T-cell (primary cell): ENCODE measurements around the gene VDAC1. TPM values are rescaled to one million over a fixed set of nuclear protein-coding genes. Genes with fewer than 3 reads are reported as not detected.
"Not testable (repeated sequence)": the region's sequence is repeated elsewhere in the genome, so short reads cannot be mapped to it uniquely, and the experiment has no call there.

ENCODE experiments used
- ATAC-seq, 4 experiments: fragments of 200-7000 bp in 3 of 4; fragments of 150-1000 bp in 1 of 4; cut with Tn5 transposase; replicated peaks in 1 of 4; 1 replicate in 3 of 4; 2 replicates in 1 of 4; pipeline ENCODE4 v1.10.0; 2021; ENCODE audit warnings: moderate library complexity in 3 of 4, mild to moderate bottlenecking in 2 of 4, moderate number of reproducible peaks in 1 of 4
- CTCF ChIA-PET, 2 donors: fragments of 300-600 bp; sonication (Branson Sonifier 250); formaldehyde crosslinking; loops; one replicate each; lab custom pipeline; 2022; ENCODE audit warnings: antibody characterized with exemption in 2 of 2; lab: Charles Lee
- POLR2A ChIA-PET, 2 donors: fragments of 300-600 bp; sonication (Branson Sonifier 250); formaldehyde crosslinking; loops; one replicate each; lab custom pipeline; 2022; ENCODE audit warnings: antibody characterized with exemption in 2 of 2; lab: Charles Lee
- DNase-seq, 35 experiments: peaks; one replicate each; pipeline versions ENCODE4 v3.0.0 to v3.0.0-alpha.2; 2013 to 2023
- H3K27ac ChIP-seq: one replicate; pipeline ENCODE4 v1.5.1; 2013; ENCODE audit warnings: low read length
- H3K27me3 ChIP-seq, 2 experiments: replicated peaks in 1 of 2; 1 replicate in 1 of 2; 2 replicates in 1 of 2; pipeline versions ENCODE4 v1.6.1 to v1.7.0; 2013; ENCODE audit warnings: low read length in 1 of 2, mixed read lengths in 1 of 2; ENCODE audit not compliant: control insufficient read depth in 2 of 2, insufficient read depth in 2 of 2; ENCODE audit errors: extremely low read depth in 1 of 2
- H3K36me3 ChIP-seq, 2 donors: 1 replicate in 1 of 2; 2 replicates in 1 of 2; pipeline versions ENCODE4 v1.6.1 to v1.7.0; 2013; ENCODE audit warnings: low read length in 1 of 2; ENCODE audit not compliant: control insufficient read depth in 2 of 2, insufficient read depth in 1 of 2; ENCODE audit errors: extremely low read depth in 1 of 2
- H3K4me1 ChIP-seq, 2 experiments: 1 replicate in 1 of 2; 2 replicates in 1 of 2; pipeline versions ENCODE4 v1.6.1 to v1.7.0; 2013; ENCODE audit warnings: low read length in 2 of 2, mixed read lengths in 1 of 2; ENCODE audit not compliant: insufficient read depth in 2 of 2, control insufficient read depth in 1 of 2; ENCODE audit errors: extremely low read depth in 1 of 2
- H3K4me3 ChIP-seq, 2 donors: 1 replicate in 1 of 2; 2 replicates in 1 of 2; pipeline versions ENCODE4 v1.5.1 to v1.7.0; 2013; ENCODE audit warnings: mild to moderate bottlenecking in 2 of 2, low read length in 1 of 2, moderate library complexity in 1 of 2; ENCODE audit not compliant: control insufficient read depth in 1 of 2; ENCODE audit errors: extremely low read depth in 1 of 2
- H3K9me3 ChIP-seq: 2 replicates; pipeline ENCODE4 v1.7.0; 2013
- H3K27ac Mint-ChIP-seq, 2 donors: one replicate each; pipeline ENCODE4 v1.8.0; 2020 to 2021; ENCODE audit warnings: mild to moderate bottlenecking in 2 of 2, mixed read lengths in 2 of 2
- H3K27me3 Mint-ChIP-seq, 2 donors: one replicate each; pipeline ENCODE4 v1.8.0; 2021 to 2022; ENCODE audit warnings: mixed read lengths in 2 of 2
- H3K36me3 Mint-ChIP-seq: one replicate; pipeline ENCODE4 v1.8.0; 2021; ENCODE audit warnings: mixed read lengths
- H3K4me1 Mint-ChIP-seq, 3 donors: one replicate each; pipeline ENCODE4 v1.8.0; 2020 to 2022; ENCODE audit warnings: mixed read lengths in 3 of 3, mild to moderate bottlenecking in 1 of 3
- H3K4me3 Mint-ChIP-seq, 3 donors: one replicate each; pipeline ENCODE4 v1.8.0; 2020 to 2022; ENCODE audit warnings: mild to moderate bottlenecking in 3 of 3, mixed read lengths in 3 of 3, moderate library complexity in 3 of 3
- H3K9me3 Mint-ChIP-seq, 3 donors: one replicate each; pipeline ENCODE4 v1.8.0; 2020 to 2022; ENCODE audit warnings: mixed read lengths in 3 of 3
- WGBS: methylation state at CpG from one replicate; pipeline ENCODE4 v1.1.5; 2013; ENCODE audit warnings: missing lambda C conversion rate; ENCODE audit not compliant: insufficient coverage; 5-methylcytosine and 5-hydroxymethylcytosine counted together
- total RNA-seq, 35 experiments: library from RNA in 6 of 35; stranded (reverse) in 6 of 35; fragments of 120-200 nt in 1 of 35; gene quantifications; one replicate each; pipeline versions ENCODE4 v1.2.1 to v1.2.4 and lab custom pipeline; 2013 to 2026

The VDAC1 gene
- total RNA-seq, 5 donors from 2014 or later (not counting 1 experiment from before 2014, with no cell fraction given), result 45.8 to 58.7 (median 54.6) TPM

- ATAC-seq, result no peak
- POLR2A ChIA-PET, result interaction anchor here in 1 of 2 donors (0.6 kb wide), 1 partner anchor 557 kb away, joined by 4 read pairs; no protein-coding TSS in a partner anchor
- Histone ChIP-seq H3K27me3 (no peaks in the 10 kb centered on the region), H3K9me3 (no peaks in the 10 kb centered on the region), H3K27ac (no peak overlapping the region), H3K4me1 (no peaks in the 10 kb centered on the region), H3K4me3 (no peak overlapping the region), H3K36me3 (peaks cover 4 to 58% of the 10 kb centered on the region in 2 donors)
- peaks cover 27% of the 10 kb centered on the region for H3K36me3 Mint-ChIP-seq
- CTCF ChIA-PET, result interaction anchor here (0.7 to 1.5 kb wide), 4 partner anchors 8 to 29 kb away, joined by 3 to 8 read pairs (median 4); no protein-coding TSS in a partner anchor
- H3K9me3 Mint-ChIP-seq, result no peaks in the 10 kb centered on the region
- no peak overlapping the region for H3K4me3 Mint-ChIP-seq
- no peak for DNase-seq
- H3K4me1 Mint-ChIP-seq, result peaks cover 0 to 6% (median 5%) of the 10 kb centered on the region in 3 donors
- H3K27ac Mint-ChIP-seq, result no peak overlapping the region
- WGBS, result 86% methylated on average over 1 of the region's 1 CpG
- no peaks in the 10 kb centered on the region for H3K27me3 Mint-ChIP-seq
Measured at GRCh38 chr5:133977858-133978257, 26.9 kb downstream of the VDAC1 start.

- H3K9me3 Mint-ChIP-seq, result no peaks in the 10 kb centered on the region
- POLR2A ChIA-PET, result no interaction called here
- 74% methylated on average over 5 of the region's 5 CpGs for WGBS
- DNase-seq (no peak), ATAC-seq (no peak)
- H3K27ac Mint-ChIP-seq, result peak overlapping the region in 1 of 2 donors; percentile 34
- H3K27me3 Mint-ChIP-seq, result no peaks in the 10 kb centered on the region
- H3K4me1 Mint-ChIP-seq, result peaks cover 0 to 6% (median 5%) of the 10 kb centered on the region in 3 donors
- no peaks in the 10 kb centered on the region for H3K9me3 ChIP-seq
- CTCF ChIA-PET, result interaction anchor here (0.7 to 1.1 kb wide), 3 partner anchors 28 to 1016 kb away, joined by 3 read pairs; no protein-coding TSS in a partner anchor
- no peak overlapping the region for H3K27ac ChIP-seq
- H3K36me3 Mint-ChIP-seq, result peaks cover 29% of the 10 kb centered on the region
- peaks cover 4 to 60% of the 10 kb centered on the region in 2 donors for H3K36me3 ChIP-seq
- H3K4me3 Mint-ChIP-seq, result no peak overlapping the region
- no peaks in the 10 kb centered on the region for H3K27me3 ChIP-seq
- H3K4me3 ChIP-seq, result no peak overlapping the region
- no peaks in the 10 kb centered on the region for H3K4me1 ChIP-seq
Measured at GRCh38 chr5:133977161-133977787, 27.5 kb downstream of the VDAC1 start.

GRCh38 chr5:133975546-133975945 lies 29.2 kb downstream of the VDAC1 start:
- H3K4me3 ChIP-seq, H3K9me3 ChIP-seq, DNase-seq, H3K9me3 Mint-ChIP-seq, ATAC-seq, H3K27ac Mint-ChIP-seq, CTCF ChIA-PET, H3K27me3 Mint-ChIP-seq, H3K4me1 ChIP-seq, H3K4me1 Mint-ChIP-seq, H3K27me3 ChIP-seq, H3K4me3 Mint-ChIP-seq, H3K27ac ChIP-seq: not testable (repeated sequence)
- peaks cover 32% of the 10 kb centered on the region for H3K36me3 Mint-ChIP-seq
- POLR2A ChIA-PET, result interaction anchor here (0.7 kb wide), 2 partner anchors 25 to 786 kb away, joined by 4 to 5 read pairs; no protein-coding TSS in a partner anchor
- peaks cover 4 to 47% of the 10 kb centered on the region in 2 donors for H3K36me3 ChIP-seq
- WGBS, result 86% methylated on average over 14 of the region's 16 CpGs

GRCh38 chr5:133974142-133974541 lies 30.6 kb downstream of the VDAC1 start:
- peaks cover 10% of the 10 kb centered on the region in 3 donors for H3K4me1 Mint-ChIP-seq
- Histone ChIP-seq H3K9me3 (no peaks in the 10 kb centered on the region), H3K27ac (no peak overlapping the region), H3K36me3 (peaks cover 4 to 44% of the 10 kb centered on the region in 2 donors), H3K4me3 (no peak overlapping the region), H3K27me3 (no peaks in the 10 kb centered on the region), H3K4me1 (peaks cover 2 to 8% of the 10 kb centered on the region in 2 experiments)
- no peaks in the 10 kb centered on the region for H3K27me3 Mint-ChIP-seq
- no peak overlapping the region for H3K27ac Mint-ChIP-seq
- no peaks in the 10 kb centered on the region for H3K9me3 Mint-ChIP-seq
- DNase-seq (no peak), ATAC-seq (no peak)
- CTCF ChIA-PET, result no interaction called here
- WGBS, result 100% methylated on average over 3 of the region's 6 CpGs
- POLR2A ChIA-PET, result no interaction called here
- H3K36me3 Mint-ChIP-seq, result peaks cover 28% of the 10 kb centered on the region
- H3K4me3 Mint-ChIP-seq, result no peak overlapping the region

- H3K9me3 ChIP-seq, result no peaks in the 10 kb centered on the region
- H3K4me3 ChIP-seq, result no peak overlapping the region
- H3K27ac ChIP-seq, result no peak overlapping the region
- H3K27ac Mint-ChIP-seq, result peak overlapping the region; percentile 78 to 95
- H3K36me3 ChIP-seq, result peaks cover 0 to 26% of the 10 kb centered on the region in 2 donors
- DNase-seq, result no peak
- no peaks in the 10 kb centered on the region for H3K9me3 Mint-ChIP-seq
- ChIA-PET POLR2A (interaction anchor here in 1 of 2 donors (0.7 to 1.1 kb wide), 3 partner anchors 8 to 35 kb away, joined by 3 to 4 read pairs (median 4); partner anchors contain the start of gene VDAC1), CTCF (no interaction called here)
- peaks cover 32 to 38% (median 37%) of the 10 kb centered on the region in 3 donors for H3K4me1 Mint-ChIP-seq
- no peaks in the 10 kb centered on the region for H3K27me3 Mint-ChIP-seq
- peaks cover 9 to 18% of the 10 kb centered on the region in 2 experiments for H3K4me1 ChIP-seq
- WGBS, result no CpG with 5 or more reads among the region's 2 CpGs
- peak overlapping the region; percentile 93 to 100 (median 98) for H3K4me3 Mint-ChIP-seq
- no peaks in the 10 kb centered on the region for H3K27me3 ChIP-seq
- no peak for ATAC-seq
- H3K36me3 Mint-ChIP-seq, result peaks cover 22% of the 10 kb centered on the region
Measured at GRCh38 chr5:133970325-133970909, 34.4 kb downstream of the VDAC1 start.

- 81% methylated on average over 6 of the region's 7 CpGs for WGBS
- Histone ChIP-seq H3K27ac (peak overlapping the region; percentile 92), H3K36me3 (peaks cover 0 to 21% of the 10 kb centered on the region in 2 donors), H3K27me3 (no peaks in the 10 kb centered on the region), H3K4me1 (peaks cover 9 to 18% of the 10 kb centered on the region in 2 experiments), H3K4me3 (no peak overlapping the region), H3K9me3 (no peaks in the 10 kb centered on the region)
- DNase-seq (no peak), ATAC-seq (no peak)
- ChIA-PET POLR2A (interaction anchor here in 1 of 2 donors (0.6 to 1.5 kb wide), 6 partner anchors 9 to 536 kb away, joined by 3 to 7 read pairs (median 3); partner anchors contain the start of gene VDAC1), CTCF (interaction anchor here in 1 of 2 donors (0.6 to 0.9 kb wide), 4 partner anchors 9 to 210 kb away, joined by 3 to 8 read pairs (median 4); no protein-coding TSS in a partner anchor)
- Mint-ChIP-seq H3K27me3 (no peaks in the 10 kb centered on the region), H3K4me1 (peaks cover 38 to 45% (median 42%) of the 10 kb centered on the region in 3 donors), H3K36me3 (peaks cover 26% of the 10 kb centered on the region), H3K4me3 (peak overlapping the region; percentile 93 to 100 (median 98)), H3K9me3 (no peaks in the 10 kb centered on the region), H3K27ac (peak overlapping the region; percentile 78 to 95)
Measured at GRCh38 chr5:133969654-133970324, 35.0 kb downstream of the VDAC1 start.
